AG10803 (cell line): ENCODE measurements around the gene KCNH1.

Source experiments
- DNase-seq: peaks from one replicate; pipeline ENCODE4 v3.0.0; 2010; ENCODE audit warnings: low read depth
- H3K4me3 ChIP-seq: 2 replicates; pipeline ENCODE4 v1.5.1; 2011; ENCODE audit warnings: mild to moderate bottlenecking, low read length, control low read depth
- TF ChIP-seq, protein P1 (sequence below): conservative IDR thresholded peaks from 2 replicates; pipeline ENCODE4 v1.5.1; 2011; ENCODE audit warnings: mild to moderate bottlenecking, low read length, control low read depth, inconsistent platforms

Gene KCNH1, protein sequence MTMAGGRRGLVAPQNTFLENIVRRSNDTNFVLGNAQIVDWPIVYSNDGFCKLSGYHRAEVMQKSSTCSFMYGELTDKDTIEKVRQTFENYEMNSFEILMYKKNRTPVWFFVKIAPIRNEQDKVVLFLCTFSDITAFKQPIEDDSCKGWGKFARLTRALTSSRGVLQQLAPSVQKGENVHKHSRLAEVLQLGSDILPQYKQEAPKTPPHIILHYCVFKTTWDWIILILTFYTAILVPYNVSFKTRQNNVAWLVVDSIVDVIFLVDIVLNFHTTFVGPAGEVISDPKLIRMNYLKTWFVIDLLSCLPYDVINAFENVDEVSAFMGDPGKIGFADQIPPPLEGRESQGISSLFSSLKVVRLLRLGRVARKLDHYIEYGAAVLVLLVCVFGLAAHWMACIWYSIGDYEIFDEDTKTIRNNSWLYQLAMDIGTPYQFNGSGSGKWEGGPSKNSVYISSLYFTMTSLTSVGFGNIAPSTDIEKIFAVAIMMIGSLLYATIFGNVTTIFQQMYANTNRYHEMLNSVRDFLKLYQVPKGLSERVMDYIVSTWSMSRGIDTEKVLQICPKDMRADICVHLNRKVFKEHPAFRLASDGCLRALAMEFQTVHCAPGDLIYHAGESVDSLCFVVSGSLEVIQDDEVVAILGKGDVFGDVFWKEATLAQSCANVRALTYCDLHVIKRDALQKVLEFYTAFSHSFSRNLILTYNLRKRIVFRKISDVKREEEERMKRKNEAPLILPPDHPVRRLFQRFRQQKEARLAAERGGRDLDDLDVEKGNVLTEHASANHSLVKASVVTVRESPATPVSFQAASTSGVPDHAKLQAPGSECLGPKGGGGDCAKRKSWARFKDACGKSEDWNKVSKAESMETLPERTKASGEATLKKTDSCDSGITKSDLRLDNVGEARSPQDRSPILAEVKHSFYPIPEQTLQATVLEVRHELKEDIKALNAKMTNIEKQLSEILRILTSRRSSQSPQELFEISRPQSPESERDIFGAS

DNA sequence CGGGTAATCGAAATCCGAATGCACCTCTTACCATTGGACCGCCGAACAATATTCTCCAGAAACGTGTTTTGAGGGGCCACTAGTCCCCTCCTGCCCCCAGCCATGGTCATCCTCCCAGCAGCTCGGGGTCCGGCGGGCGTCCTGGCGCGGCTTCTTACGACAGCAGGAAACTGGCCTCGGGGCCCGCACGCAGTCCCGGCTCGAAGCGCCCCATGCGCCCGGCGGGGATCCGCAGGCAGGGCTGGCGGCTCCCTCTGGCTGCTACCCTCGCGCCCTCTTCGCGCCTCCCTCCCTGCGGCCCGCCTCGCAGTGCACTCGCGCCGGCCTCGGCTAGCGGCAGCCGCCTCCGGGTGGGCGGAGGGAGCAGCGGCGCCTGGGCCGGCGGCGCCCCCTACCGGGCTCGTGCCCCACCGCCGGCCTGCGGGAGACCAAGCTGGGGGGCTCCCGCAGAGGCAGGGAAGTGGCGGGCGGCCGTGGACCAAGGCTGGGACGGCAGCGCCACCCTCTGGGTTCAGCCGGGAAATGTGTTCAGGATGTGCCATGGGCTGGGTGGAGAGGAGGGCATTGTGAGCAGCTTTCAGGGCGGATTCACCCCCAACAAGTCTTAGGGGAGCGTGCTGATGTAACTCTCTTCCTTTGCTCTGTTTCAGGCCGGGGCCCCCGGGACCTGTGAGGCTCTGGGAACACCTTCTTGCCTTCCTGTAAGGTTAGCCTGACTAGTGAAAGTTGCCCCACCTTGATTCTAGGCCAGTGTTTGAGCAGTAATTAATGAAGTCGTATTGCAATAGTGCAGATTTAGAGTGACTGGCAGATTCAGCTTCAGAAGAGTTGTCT lies at the start of gene KCNH1:
KCNH1 (minus strand) TSS at position 313 of the 834 bp plus-strand sequence; CDS start at position 110, 203 bp downstream.
- peak; percentile 69 for DNase-seq
- H3K4me3 ChIP-seq = peak within 1 kb of the TSS; percentile 52
- TF ChIP-seq, protein P1, sequence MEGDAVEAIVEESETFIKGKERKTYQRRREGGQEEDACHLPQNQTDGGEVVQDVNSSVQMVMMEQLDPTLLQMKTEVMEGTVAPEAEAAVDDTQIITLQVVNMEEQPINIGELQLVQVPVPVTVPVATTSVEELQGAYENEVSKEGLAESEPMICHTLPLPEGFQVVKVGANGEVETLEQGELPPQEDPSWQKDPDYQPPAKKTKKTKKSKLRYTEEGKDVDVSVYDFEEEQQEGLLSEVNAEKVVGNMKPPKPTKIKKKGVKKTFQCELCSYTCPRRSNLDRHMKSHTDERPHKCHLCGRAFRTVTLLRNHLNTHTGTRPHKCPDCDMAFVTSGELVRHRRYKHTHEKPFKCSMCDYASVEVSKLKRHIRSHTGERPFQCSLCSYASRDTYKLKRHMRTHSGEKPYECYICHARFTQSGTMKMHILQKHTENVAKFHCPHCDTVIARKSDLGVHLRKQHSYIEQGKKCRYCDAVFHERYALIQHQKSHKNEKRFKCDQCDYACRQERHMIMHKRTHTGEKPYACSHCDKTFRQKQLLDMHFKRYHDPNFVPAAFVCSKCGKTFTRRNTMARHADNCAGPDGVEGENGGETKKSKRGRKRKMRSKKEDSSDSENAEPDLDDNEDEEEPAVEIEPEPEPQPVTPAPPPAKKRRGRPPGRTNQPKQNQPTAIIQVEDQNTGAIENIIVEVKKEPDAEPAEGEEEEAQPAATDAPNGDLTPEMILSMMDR = peak; percentile 62

DNA sequence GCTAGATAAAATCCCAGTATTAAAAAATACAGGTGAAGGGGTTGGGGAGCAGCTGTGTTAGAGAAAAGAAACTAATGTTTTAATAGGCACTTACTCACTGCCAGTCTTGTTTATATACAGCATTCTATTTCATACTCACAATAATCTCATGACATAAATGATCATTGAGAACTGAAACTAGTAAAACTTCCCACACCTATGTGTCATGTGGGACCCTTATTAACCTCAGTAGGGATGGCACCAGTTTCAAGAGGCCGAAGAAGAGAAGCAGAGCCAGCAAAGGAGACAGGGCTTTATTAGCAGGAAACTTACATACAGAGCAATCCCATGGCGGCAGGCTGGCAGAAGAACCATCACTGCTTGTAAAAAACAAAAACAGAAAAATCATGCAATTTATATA lies 48.8 kb upstream of the KCNH1 start:
- TF ChIP-seq, protein P1 = no peak
- no peak overlapping the region for H3K4me3 ChIP-seq
- no peak for DNase-seq

DNA sequence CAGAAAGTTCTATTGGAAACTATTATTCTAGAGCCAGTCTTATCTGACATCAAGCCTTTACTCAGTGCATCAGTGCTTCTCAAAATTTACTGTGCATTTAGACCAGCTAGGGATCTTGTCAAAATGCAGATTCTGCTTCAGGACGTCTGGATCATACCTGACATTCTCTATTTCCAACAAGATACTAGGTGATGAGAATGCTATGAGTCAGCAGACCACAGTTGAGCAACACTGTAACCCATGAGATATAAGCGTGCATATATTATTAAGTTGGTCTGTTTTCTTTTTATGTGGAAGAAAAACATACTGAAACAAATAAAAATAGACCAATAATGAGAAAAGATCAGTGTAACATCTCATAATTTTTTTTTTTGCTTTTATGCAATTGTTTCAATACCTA lies 40.4 kb upstream of the KCNH1 start:
- DNase-seq = no peak
- TF ChIP-seq, protein P1 = no peak
- H3K4me3 ChIP-seq = no peak overlapping the region

DNA sequence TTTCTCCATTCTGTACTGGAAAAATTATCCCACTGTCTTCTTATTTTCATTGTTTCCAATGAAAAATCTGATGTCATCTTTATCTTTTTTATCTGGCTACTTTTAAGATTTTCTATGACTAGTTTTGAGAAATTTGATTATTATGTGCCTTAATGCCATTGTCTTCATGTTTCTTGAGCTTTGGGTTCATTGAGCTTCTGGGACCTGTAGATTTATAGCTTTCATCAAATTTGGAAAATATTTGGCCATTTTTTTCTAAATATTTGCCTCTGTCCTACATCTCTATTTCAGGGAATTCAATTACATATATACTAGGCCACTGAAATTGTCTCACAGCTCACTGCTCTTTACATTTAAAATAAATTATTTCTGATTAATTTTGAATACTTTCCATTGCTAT lies 38.7 kb upstream of the KCNH1 start:
- DNase-seq = no peak
- TF ChIP-seq, protein P1 = no peak
- no peak overlapping the region for H3K4me3 ChIP-seq

DNA sequence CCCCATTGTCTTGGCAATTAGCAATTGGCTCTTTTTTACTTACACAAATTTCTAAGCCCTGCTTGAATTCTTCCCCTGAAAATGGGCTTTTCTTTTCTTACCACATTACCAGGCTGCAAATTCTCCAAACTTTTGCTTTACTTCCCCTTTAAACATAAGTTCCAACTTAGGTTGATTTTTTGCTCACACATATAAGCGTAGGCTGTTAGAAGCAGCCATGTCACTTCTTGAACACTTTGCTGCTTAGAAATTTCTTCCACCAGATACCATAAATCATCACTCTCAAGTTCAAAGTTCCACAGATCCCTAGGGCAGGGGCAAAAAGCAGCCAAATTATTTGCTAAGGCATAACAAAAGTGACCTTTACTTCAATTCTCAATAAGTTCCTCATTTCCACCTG lies 35.4 kb upstream of the KCNH1 start:
- no peak overlapping the region for H3K4me3 ChIP-seq
- no peak for DNase-seq
- TF ChIP-seq, protein P1 = no peak

DNA sequence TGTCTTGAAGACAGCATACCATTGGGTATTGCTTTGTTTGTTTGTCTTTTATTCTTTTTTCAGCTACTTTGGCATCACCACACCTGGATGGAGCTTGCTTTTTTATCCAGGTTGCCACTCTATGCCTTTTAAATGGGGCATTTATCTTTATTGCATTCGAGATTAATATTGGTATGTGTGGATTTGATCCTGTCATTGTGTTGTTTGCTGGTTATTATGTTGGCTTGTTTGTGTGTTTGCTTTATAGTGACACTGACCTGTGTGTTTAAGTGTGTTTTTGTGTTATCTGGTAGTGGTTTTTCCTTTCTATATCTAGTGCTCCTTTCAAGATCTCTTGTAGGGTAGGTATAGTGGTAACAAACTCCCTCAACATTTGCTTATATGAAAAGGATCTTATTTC lies 24.9 kb upstream of the KCNH1 start:
- TF ChIP-seq, protein P1 = no peak
- DNase-seq = no peak
- no peak overlapping the region for H3K4me3 ChIP-seq
